T-helper 17 cell (primary cell): ENCODE measurements around the gene LMNB1. TPM values are rescaled to one million over a fixed set of nuclear protein-coding genes. Genes with fewer than 3 reads are reported as not detected.
"Not testable (repeated sequence)": the region's sequence is repeated elsewhere in the genome, so short reads cannot be mapped to it uniquely, and the experiment has no call there.

Experiments used
- ATAC-seq: fragments of 150-1000 bp; cut with Tn5 transposase; 2 replicates; pipeline ENCODE4 v1.10.0; 2021; ENCODE audit warnings: mild to moderate bottlenecking, moderate library complexity
- DNase-seq, 3 donors: peaks; one replicate each; pipeline versions ENCODE4 v3.0.0 to v3.0.0-alpha.2; 2020 to 2021
- H3K9me3 ChIP-seq: one replicate; pipeline ENCODE4 v1.7.0; 2013; ENCODE audit warnings: low read length, mild to moderate bottlenecking; ENCODE audit not compliant: control insufficient read depth, poor library complexity, severe bottlenecking
- H3K27ac Mint-ChIP-seq: one replicate; pipeline ENCODE4 v1.8.0; 2022; ENCODE audit warnings: mild to moderate bottlenecking, moderate library complexity, mixed read lengths
- H3K27me3 Mint-ChIP-seq: one replicate; pipeline ENCODE4 v1.8.0; 2022; ENCODE audit warnings: mixed read lengths
- H3K36me3 Mint-ChIP-seq: one replicate; pipeline ENCODE4 v1.8.0; 2022; ENCODE audit warnings: low read depth, mixed read lengths
- H3K4me1 Mint-ChIP-seq: one replicate; pipeline ENCODE4 v1.8.0; 2022; ENCODE audit warnings: mild to moderate bottlenecking, mixed read lengths
- H3K4me3 Mint-ChIP-seq: one replicate; pipeline ENCODE4 v1.8.0; 2022; ENCODE audit warnings: mild to moderate bottlenecking, moderate library complexity, mixed read lengths
- total RNA-seq, 4 donors: library from RNA in 2 of 4; stranded (reverse) in 2 of 4; gene quantifications; one replicate each; pipeline ENCODE4 v1.2.3 and lab custom pipeline; 2022 to 2026

Gene LMNB1
- total RNA-seq: 10 to 100 TPM; 21.6 to 22.2 TPM
- 31.3 to 58.9 reads per million in 2 donors for total RNA-seq (lab: John Stamatoyannopoulos, UW)

DNA sequence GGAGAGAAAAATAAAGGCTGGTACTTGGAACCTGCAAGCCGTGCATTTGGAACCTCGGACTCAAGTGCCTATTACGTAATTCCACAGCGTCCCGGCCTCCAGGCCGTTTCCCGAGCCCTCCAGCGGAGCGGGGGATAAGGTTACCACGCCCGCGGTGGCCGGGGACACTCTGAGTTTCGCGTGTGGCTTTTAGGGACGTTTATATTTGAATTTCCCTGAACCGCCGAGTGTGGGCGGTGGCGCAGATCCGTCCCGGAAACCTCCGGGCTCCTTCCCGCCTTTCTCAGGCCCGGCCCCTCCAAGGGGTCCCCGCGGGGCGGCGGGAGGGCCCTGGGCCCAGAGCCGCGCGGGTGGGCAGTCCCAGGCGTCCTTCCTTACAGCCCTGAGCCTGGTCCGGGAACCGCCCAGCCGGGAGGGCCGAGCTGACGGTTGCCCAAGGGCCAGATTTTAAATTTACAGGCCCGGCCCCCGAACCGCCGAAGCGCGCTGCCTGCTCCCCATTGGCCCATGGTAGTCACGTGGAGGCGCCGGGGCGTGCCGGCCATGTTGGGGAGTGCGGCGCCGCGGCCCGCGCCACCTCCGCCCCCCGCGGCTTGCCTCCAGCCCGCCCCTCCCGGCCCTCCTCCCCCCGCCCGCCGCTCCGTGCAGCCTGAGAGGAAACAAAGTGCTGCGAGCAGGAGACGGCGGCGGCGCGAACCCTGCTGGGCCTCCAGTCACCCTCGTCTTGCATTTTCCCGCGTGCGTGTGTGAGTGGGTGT is at the start of gene LMNB1:
Gene LMNB1, plus strand, starts transcription at position 638 of the 758 bp plus-strand sequence. CDS start 373 bp downstream, outside the sequence.
- no peaks in the 10 kb centered on the region for H3K9me3 ChIP-seq
- Mint-ChIP-seq H3K4me3 (peak within 1 kb of the TSS; percentile 96), H3K36me3 (no peaks in the 10 kb centered on the region), H3K4me1 (peaks cover 17% of the 10 kb centered on the region), H3K27me3 (peaks cover under 1% of the 10 kb centered on the region), H3K27ac (peak within 1 kb of the TSS; percentile 89)
- DNase-seq (peak; percentile 90 to 93 (median 93)), ATAC-seq (peak; percentile 78)

DNA sequence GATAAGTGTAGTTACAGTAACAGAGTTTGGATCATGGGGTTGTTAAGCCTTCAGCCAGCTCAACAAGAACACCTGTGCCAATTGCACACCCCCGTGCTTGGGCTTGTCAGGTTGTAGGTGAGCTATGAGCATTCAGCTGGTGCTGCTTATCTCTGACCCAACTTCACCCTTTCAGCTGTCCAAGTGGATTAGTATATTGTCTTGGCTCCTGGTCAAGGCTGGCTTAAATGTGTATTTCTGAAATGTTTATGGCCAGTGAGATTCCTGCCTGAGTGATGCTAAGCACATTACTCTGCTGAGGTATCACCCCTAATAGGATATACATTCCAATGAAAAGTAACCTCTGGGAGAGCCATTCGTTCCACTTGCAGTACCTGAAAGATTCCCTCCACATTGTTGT is 44.2 kb upstream of the LMNB1 start:
- Mint-ChIP-seq H3K36me3 (no peaks in the 10 kb centered on the region), H3K27ac (no peak overlapping the region), H3K4me3 (no peak overlapping the region), H3K4me1 (peaks cover 7% of the 10 kb centered on the region), H3K27me3 (no peaks in the 10 kb centered on the region)
- no peak for DNase-seq
- no peaks in the 10 kb centered on the region for H3K9me3 ChIP-seq
- ATAC-seq: no peak

DNA sequence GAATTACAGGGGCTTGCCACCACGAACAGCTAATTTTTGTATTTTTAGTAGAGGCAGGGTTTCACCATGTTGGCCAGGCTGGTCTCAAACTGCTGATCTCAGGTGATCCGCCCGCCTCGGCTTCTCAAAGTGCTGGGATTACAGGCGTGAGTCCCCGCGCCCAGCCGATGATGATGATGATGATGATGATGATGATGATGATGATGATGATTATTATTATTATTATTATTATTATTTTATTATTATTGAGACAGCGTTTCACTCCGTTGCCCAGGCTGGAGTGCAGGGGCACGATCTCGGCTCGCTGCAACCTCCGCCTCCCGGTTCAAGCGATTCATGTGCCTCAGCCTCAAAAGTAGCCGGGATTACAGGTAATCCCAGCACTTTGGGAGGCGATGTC is 42.4 kb upstream of the LMNB1 start:
- not testable (repeated sequence) for ATAC-seq, DNase-seq, H3K36me3 Mint-ChIP-seq, H3K4me3 Mint-ChIP-seq, H3K27me3 Mint-ChIP-seq, H3K27ac Mint-ChIP-seq, H3K4me1 Mint-ChIP-seq, H3K9me3 ChIP-seq

DNA sequence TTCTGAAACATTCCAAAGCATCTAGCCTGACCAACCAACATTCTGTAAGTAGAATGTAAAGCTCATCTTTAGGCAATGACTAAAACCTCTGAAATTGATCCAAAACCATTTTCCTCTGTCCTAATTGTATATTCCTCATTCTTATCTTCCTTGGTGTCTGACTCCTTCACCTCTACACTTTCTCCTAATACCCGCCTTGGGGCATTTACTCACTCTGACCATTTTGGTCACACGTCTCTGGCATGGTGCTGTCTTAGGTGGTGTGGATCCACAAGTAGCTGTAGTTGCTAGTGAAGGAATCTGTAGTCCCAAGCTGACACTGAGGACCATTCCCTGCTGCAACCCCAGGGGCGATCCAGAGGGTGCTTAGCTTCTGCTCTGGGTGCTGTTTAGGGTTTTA is 40.8 kb upstream of the LMNB1 start:
- DNase-seq: no peak
- Mint-ChIP-seq H3K36me3 (no peaks in the 10 kb centered on the region), H3K27ac (no peak overlapping the region), H3K27me3 (no peaks in the 10 kb centered on the region), H3K4me1 (peaks cover 3% of the 10 kb centered on the region), H3K4me3 (no peak overlapping the region)
- H3K9me3 ChIP-seq: no peaks in the 10 kb centered on the region
- no peak for ATAC-seq

DNA sequence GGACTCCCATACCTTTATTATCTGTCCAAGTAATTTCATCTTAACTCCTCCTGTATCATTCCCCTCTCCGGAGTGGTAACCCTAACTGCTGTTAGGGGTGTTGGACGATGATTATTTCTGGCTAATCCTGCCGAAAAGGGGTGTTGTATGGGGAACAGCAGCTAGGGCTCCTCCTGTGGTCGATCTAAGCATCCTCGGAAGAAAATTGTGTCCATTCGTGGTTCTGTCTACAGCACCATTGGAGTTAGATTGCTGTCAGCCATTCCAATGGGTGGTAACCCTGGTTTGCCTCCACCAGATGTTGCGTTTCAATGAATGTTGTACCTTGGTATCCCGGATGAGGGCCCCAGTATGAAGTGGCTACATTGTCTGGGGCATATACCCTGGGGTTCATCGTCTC is 35.6 kb upstream of the LMNB1 start:
- ATAC-seq (no peak), DNase-seq (no peak)
- no peak overlapping the region for H3K27ac Mint-ChIP-seq
- H3K4me3 Mint-ChIP-seq: no peak overlapping the region
- peaks cover 5% of the 10 kb centered on the region for H3K27me3 Mint-ChIP-seq
- H3K36me3 Mint-ChIP-seq: no peaks in the 10 kb centered on the region
- H3K9me3 ChIP-seq: no peaks in the 10 kb centered on the region
- peaks cover 2% of the 10 kb centered on the region for H3K4me1 Mint-ChIP-seq

DNA sequence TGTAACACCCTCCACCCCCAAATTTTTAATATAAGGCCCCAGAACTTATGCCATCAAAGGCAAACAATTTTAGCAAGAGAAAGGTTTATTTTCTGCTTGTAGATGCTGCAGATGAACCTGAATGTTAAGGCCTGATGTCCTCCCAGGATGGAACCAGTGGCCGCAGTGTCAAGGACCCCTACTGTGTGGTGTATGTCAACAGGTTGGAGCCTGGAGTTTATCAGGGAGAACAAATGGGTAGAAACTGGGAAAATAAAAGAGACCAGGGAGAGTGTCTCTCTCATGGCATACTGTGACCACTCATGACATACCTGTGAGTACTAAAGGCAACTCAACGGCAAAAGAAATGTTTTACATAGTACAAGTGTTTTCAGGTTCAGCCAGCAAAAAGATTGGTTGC is 34.5 kb upstream of the LMNB1 start:
- peaks cover 5% of the 10 kb centered on the region for H3K27me3 Mint-ChIP-seq
- no peak for ATAC-seq

GRCh38 chr5:126744836-126745235 is 32.1 kb upstream of the LMNB1 start:
- Mint-ChIP-seq H3K27me3 (peaks cover 5% of the 10 kb centered on the region), H3K4me3 (no peak overlapping the region), H3K4me1 (peaks cover 14% of the 10 kb centered on the region), H3K27ac (no peak overlapping the region), H3K36me3 (no peaks in the 10 kb centered on the region)
- ATAC-seq (no peak), DNase-seq (no peak)
- H3K9me3 ChIP-seq: no peaks in the 10 kb centered on the region

More for the DNA sequence above, 34.5 kb upstream of the LMNB1 start:
- H3K4me1 Mint-ChIP-seq: peaks cover 2% of the 10 kb centered on the region
- H3K36me3 Mint-ChIP-seq: no peaks in the 10 kb centered on the region
- H3K27ac Mint-ChIP-seq: no peak overlapping the region
- DNase-seq: no peak
- H3K9me3 ChIP-seq: no peaks in the 10 kb centered on the region
- no peak overlapping the region for H3K4me3 Mint-ChIP-seq

- H3K9me3 ChIP-seq: no peaks in the 10 kb centered on the region
- Mint-ChIP-seq H3K27ac (no peak overlapping the region), H3K27me3 (peaks cover 5% of the 10 kb centered on the region), H3K36me3 (no peaks in the 10 kb centered on the region), H3K4me1 (peaks cover 14% of the 10 kb centered on the region), H3K4me3 (no peak overlapping the region)
- ATAC-seq (no peak), DNase-seq (no peak)
Observed at GRCh38 chr5:126745259-126745992, 31.5 kb upstream of the LMNB1 start.

DNA sequence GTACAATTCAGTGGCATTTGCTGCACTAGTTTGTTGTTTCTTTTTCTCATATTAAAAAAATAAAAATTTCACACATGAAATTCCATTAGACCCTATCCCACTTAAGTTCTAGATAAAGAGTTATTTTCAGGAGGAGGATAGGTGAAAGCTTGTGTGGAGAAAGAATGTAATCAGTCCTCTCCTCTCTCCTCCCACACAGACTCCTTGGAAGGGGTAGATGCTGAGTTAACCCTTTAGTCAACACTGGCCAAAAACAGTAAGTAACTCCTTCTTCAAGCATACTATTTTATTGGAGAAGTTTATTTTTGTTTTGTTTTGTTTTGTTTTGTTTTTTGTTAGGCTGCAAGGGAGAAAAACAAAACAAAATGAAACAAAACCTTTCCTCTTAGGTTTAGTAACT is 30.6 kb upstream of the LMNB1 start:
- H3K27me3 Mint-ChIP-seq: peaks cover 4% of the 10 kb centered on the region
- DNase-seq: no peak
- no peaks in the 10 kb centered on the region for H3K36me3 Mint-ChIP-seq
- H3K4me1 Mint-ChIP-seq: peaks cover 14% of the 10 kb centered on the region
- H3K9me3 ChIP-seq: no peaks in the 10 kb centered on the region
- no peak overlapping the region for H3K4me3 Mint-ChIP-seq
- no peak for ATAC-seq
- no peak overlapping the region for H3K27ac Mint-ChIP-seq

- no peaks in the 10 kb centered on the region for H3K9me3 ChIP-seq
- Mint-ChIP-seq H3K27ac (no peak overlapping the region), H3K27me3 (no peaks in the 10 kb centered on the region), H3K36me3 (no peaks in the 10 kb centered on the region), H3K4me1 (peaks cover 13% of the 10 kb centered on the region), H3K4me3 (no peak overlapping the region)
- ATAC-seq: no peak
- no peak for DNase-seq
Observed at GRCh38 chr5:126752081-126752785, 24.7 kb upstream of the LMNB1 start.

DNA sequence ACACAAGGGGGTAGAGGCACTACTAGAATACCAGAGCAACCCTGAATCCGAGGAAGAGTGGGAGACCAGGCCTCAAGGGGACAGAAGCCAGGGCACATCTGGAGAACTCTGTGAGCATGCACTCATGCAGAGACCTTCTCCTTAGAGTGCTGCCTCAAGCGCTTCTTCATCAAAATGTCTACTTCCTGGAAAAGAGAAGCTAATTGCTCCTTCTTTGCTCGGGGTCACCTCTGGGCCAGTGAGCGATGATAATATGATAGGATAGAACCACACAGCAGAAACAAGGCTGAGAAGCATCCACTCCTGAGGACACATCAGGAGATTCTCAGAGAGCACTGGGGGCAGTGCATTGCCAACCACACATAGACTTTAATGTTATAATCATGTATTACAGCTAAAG is 23.7 kb upstream of the LMNB1 start:
- Mint-ChIP-seq H3K27ac (no peak overlapping the region), H3K36me3 (no peaks in the 10 kb centered on the region), H3K4me3 (no peak overlapping the region), H3K4me1 (peaks cover 9% of the 10 kb centered on the region), H3K27me3 (no peaks in the 10 kb centered on the region)
- H3K9me3 ChIP-seq: no peaks in the 10 kb centered on the region
- no peak for ATAC-seq
- no peak for DNase-seq

- DNase-seq (no peak), ATAC-seq (no peak)
- H3K9me3 ChIP-seq: no peaks in the 10 kb centered on the region
- H3K27ac Mint-ChIP-seq: no peak overlapping the region
- H3K36me3 Mint-ChIP-seq: no peaks in the 10 kb centered on the region
- H3K27me3 Mint-ChIP-seq: no peaks in the 10 kb centered on the region
- H3K4me1 Mint-ChIP-seq: peaks cover 8% of the 10 kb centered on the region
- H3K4me3 Mint-ChIP-seq: no peak overlapping the region
Observed at GRCh38 chr5:126754609-126755008, 22.3 kb upstream of the LMNB1 start.

DNA sequence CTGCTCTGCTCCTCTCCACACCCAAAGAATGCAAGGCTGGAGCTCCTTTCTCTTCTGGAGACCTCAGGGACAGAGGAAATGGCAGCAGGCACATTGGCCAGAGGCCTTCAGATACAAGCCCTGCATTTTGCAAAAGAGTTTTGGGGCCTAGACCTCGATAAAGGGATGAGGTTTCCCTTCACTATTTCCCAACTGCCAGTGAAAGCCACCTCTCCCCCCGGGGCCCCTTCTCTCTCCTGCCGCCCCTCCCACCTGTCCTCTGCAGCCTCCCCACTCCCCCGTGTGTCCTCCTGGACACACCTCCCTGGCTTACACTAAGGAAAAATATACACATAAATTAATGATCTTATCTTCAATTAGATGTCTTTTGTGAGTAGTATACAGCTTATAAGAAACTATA is 21.3 kb upstream of the LMNB1 start:
- H3K36me3 Mint-ChIP-seq: no peaks in the 10 kb centered on the region
- H3K9me3 ChIP-seq: no peaks in the 10 kb centered on the region
- H3K4me3 Mint-ChIP-seq: no peak overlapping the region
- ATAC-seq (no peak), DNase-seq (no peak)
- peaks cover 12% of the 10 kb centered on the region for H3K4me1 Mint-ChIP-seq
- H3K27ac Mint-ChIP-seq: peak overlapping the region; percentile 69
- H3K27me3 Mint-ChIP-seq: no peaks in the 10 kb centered on the region
